GM19238 (cell line): ENCODE measurements around the gene SLC27A3.
"Not testable (repeated sequence)": the region's sequence is repeated elsewhere in the genome, so short reads cannot be mapped to it uniquely, and the experiment has no call there.

Experiments used
- DNase-seq: peaks from one replicate; pipeline ENCODE4 v3.0.0; 2011; ENCODE audit warnings: low spot score; ENCODE audit not compliant: insufficient read length

SLC27A3 gene

DNA sequence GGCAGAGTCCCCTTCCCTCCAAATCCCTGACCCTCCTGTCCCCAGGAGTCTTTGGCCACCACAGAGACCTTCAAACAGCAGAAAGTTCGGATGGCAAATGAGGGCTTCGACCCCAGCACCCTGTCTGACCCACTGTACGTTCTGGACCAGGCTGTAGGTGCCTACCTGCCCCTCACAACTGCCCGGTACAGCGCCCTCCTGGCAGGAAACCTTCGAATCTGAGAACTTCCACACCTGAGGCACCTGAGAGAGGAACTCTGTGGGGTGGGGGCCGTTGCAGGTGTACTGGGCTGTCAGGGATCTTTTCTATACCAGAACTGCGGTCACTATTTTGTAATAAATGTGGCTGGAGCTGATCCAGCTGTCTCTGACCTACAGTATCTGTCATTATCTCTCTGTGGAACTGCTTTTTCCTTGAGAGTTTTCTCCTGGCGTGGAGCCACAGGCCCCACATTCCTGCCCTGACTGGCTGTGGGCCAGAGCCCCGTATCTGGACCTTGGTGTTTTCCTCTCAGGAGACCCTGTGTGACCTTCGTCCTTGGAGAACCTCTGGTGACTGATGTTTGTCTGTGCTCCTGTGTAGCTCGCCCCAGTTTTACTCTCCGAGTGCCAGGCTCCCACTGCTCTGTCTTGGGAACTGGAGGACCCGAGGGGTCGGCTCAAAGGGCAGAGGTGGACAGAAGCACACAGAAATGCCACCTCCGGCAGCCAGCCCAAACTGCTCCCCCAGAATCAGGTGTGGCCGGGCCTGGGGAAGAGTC lies 4.8 kb downstream of the SLC27A3 start:
- no peak for DNase-seq

- no peak for DNase-seq
Measured at GRCh38 chr1:153780551-153780950, 5.3 kb downstream of the SLC27A3 start.

GRCh38 chr1:153782648-153783047 lies 7.4 kb downstream of the SLC27A3 start:
- DNase-seq, result not testable (repeated sequence)

DNA sequence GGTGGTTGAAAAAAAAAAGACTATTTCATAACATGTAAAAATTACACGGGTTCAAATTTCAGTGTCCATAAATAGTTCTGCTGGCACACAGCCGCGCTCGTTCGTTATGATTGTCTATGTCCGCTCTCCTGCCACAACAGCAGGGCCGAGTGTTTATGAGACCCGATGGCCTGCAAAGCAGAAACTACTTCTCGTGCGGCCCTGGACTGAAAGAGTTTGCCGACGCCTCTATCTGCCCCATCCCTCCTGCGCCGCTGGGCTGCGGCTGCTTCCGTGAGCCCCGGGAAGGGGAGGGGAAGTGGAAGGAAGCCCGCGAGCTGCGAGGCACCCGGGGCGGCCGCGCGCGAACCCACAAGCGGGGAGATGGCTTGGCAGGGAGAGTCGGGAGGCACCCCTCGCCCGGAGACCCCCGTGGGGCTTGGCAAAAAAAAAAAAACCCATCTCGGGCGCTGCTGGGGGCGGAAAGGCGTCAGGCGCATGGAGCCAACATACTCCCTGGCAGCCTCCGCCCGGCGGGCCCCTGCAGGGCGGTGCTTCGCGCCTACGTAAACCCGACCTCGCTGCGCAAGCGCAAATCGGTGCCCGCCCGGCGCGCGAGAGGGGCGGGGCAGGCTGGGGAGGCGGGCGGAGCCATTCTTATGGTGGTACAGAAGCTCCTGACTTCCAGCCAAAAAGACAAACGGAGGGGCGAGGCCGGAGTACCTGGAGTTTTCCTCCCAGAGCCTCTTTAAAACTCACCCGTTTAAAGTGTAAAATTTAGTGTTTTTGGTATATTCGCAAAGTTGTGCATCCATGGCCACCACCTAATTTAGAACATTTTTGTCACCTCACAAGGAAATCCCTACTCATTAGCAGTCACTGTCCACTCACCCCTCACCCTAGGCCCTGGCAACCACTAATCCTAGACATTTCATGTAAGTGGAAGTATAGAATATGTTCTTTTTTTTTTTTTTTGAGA lies 8.3 kb downstream of the SLC27A3 start:
- peak; percentile 96 for DNase-seq

DNA sequence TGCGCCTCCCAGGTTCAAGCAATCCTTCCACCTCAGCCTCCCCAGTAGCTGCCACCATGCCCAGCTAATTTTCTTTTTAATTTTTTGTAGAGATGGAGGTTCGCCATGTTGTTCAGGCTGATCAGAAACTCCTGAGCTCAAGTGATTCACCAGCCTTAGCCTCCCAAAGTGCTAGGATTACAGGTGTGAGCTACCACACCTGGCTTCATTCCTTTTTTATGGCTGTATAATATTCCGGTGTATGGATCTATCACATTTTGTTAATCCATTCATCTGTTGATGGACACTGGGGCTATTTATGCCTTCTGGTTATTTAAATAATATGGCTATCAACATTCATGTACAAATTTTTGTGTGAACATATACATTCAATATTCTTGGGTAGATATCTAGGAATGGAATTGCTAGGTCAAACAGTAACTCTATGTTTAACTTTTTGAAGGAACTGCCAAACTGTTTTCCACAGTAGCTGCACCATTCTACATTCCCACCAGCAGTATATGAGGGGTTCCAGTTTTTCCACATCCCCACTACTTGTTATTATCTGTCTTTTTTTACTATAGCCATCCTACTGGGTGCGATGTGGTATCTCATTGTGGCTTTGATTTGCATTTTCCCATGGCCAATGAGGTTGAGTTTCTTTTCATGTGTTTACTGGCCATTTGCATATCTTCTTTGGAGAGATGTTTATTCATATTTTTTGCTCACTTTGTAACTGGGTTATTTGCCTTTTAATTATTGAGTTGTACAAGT lies 11.0 kb downstream of the SLC27A3 start:
- DNase-seq, result no peak

- no peak for DNase-seq
Measured at GRCh38 chr1:153789478-153790034, 14.3 kb downstream of the SLC27A3 start.

- no peak for DNase-seq
Measured at GRCh38 chr1:153790313-153790965, 15.2 kb downstream of the SLC27A3 start.

- peak; percentile 80 for DNase-seq
Measured at GRCh38 chr1:153790966-153791647, 15.9 kb downstream of the SLC27A3 start.

- peak; percentile 32 for DNase-seq
Measured at GRCh38 chr1:153791648-153792253, 16.5 kb downstream of the SLC27A3 start.

GRCh38 chr1:153792631-153793041 lies 17.4 kb downstream of the SLC27A3 start:
- DNase-seq, result no peak

DNA sequence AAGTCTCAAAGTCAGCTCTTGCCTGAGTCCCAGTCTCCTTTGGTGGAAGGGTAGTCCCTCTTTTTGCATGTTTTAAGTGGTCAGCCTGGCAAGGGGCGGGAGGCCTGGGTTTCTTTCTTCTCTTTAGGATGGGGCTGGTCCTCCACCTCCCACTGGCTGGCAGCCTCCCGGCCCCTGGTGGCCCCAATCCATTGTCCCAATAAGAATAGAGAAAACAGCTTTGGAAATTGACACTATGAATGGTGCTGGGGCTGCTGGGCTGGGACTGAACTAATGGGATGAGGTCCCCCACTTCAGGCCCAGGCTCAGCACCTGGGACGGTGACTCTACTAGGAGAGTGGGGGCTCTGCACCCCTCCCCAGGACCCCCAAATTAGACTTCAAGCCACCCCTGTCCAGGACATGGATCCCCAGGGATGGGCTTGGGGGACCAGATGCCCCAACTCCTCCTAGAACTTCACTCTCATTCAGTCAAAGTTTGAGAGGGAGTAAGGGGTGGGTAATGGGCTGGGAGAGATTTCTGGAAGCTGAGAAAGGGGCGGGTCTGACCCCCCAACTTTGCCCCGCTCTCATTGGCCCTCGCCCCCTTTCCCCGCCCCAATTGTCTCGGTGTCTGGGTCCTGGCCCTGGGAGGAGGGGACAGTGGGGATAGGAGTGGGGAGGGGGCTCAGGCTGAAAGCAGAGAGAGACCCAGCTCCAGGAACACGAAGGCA lies 18.2 kb downstream of the SLC27A3 start:
- DNase-seq, result no peak

GRCh38 chr1:153793973-153794615 lies 18.9 kb downstream of the SLC27A3 start:
- no peak for DNase-seq

DNA sequence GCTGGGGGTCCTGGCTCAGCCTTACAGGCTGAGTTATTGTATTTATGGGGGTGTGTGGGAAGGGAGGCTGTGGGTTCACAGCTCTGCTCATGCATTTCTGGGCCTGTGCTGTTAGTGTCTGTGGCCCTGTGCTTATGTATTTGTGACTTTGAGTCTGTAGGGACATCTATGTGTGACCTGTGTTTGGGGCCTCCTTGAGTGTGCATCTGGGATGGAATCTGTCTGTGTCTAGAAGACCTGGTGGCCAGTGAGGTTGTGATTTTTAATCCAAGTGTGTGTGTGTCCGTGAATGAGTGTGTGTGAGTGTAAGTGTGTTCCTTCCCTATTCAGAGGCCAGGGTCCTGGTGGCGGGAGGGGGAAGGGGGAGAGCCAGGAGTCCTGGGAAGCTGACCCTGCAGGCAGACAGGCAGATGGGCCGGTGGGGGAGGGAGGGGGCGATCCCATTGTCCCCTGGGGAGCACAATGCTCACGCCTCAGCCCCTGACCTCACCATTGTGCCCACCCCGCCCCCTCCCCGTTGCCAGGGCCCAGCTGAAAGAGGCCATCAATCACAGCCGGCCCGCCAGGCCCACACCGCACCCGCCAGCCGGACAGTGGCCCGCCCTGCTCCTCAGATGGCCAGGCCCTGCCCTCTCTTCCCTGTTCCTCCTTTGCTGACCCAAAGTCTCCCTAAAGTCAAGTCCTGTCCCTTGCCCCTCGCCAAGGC lies 19.6 kb downstream of the SLC27A3 start:
- DNase-seq, result no peak

GRCh38 chr1:153795330-153795837 lies 20.2 kb downstream of the SLC27A3 start:
- no peak for DNase-seq

GRCh38 chr1:153795934-153796785 lies 21.0 kb downstream of the SLC27A3 start:
- DNase-seq, result no peak

- peak; percentile 83 for DNase-seq
Measured at GRCh38 chr1:153796786-153797659, 21.8 kb downstream of the SLC27A3 start.
